IMR-90 (cell line): ENCODE results near the gene HPGDS. TPM values are rescaled to one million over a fixed set of nuclear protein-coding genes. Genes with fewer than 3 reads are reported as not detected.

ENCODE experiments used
- ATAC-seq: fragments of 200-7000 bp; cut with Tn5 transposase; 2 replicates; pipeline ENCODE4 v1.9.1; 2020; ENCODE audit warnings: low read depth, mild to moderate bottlenecking, moderate library complexity
- BruUV-seq: library from RNA; stranded (reverse); fragments of 400-500 nt; replicated peaks from 2 replicates; lab custom pipeline; 2021; lab: Mats Ljungman, UMichigan
- CTCF ChIA-PET: fragments of 300-600 bp; formaldehyde crosslinking; extraction: SDS; loops from one replicate; lab custom pipeline; 2021; ENCODE audit warnings: antibody characterized with exemption; lab: Yijun Ruan, JAX
- POLR2A ChIA-PET: fragments of 300-600 bp; sonication (Branson Sonifier 250); formaldehyde crosslinking; loops from one replicate; lab custom pipeline; 2022; ENCODE audit warnings: antibody characterized with exemption; ENCODE audit not compliant: unreplicated experiment; lab: Charles Lee
- DNase-seq: peaks from one replicate; pipeline ENCODE4 v3.0.0; 2013
- H2AFZ ChIP-seq: replicated peaks from 2 replicates; pipeline ENCODE3; 2013; ENCODE audit warnings: low read length, mild to moderate bottlenecking; ENCODE audit not compliant: poor library complexity
- H2AK5ac ChIP-seq: 2 replicates; pipeline ENCODE4 v1.6.1; 2013; ENCODE audit warnings: low read depth, low read length, inconsistent platforms
- H2AK9ac ChIP-seq: replicated peaks from 2 replicates; pipeline ENCODE3; 2013; ENCODE audit warnings: mild to moderate bottlenecking, low read depth, low read length, moderate library complexity; ENCODE audit not compliant: poor library complexity
- H2BK120ac ChIP-seq: 2 replicates; pipeline ENCODE4 v1.6.1; 2013; ENCODE audit warnings: low read depth, low read length, inconsistent platforms
- H2BK15ac ChIP-seq: 3 replicates; pipeline ENCODE4 v1.6.1; 2013; ENCODE audit warnings: low read depth, low read length, inconsistent platforms
- H2BK20ac ChIP-seq: 2 replicates; pipeline ENCODE4 v1.6.1; 2013; ENCODE audit warnings: low read depth, mild to moderate bottlenecking, inconsistent platforms, low read length, moderate library complexity
- H2BK5ac ChIP-seq: 2 replicates; pipeline ENCODE4 v1.6.1; 2013; ENCODE audit warnings: mild to moderate bottlenecking, low read depth, low read length, inconsistent platforms; ENCODE audit not compliant: poor library complexity, severe bottlenecking
- H3K14ac ChIP-seq: replicated peaks from 2 replicates; pipeline ENCODE4 v1.6.1; 2013; ENCODE audit warnings: low read depth, low read length, inconsistent platforms
- H3K18ac ChIP-seq: 2 replicates; pipeline ENCODE4 v1.6.1; 2013; ENCODE audit warnings: low read depth, low read length, control low read depth
- H3K23ac ChIP-seq: 2 replicates; pipeline ENCODE4 v1.6.1; 2013; ENCODE audit warnings: low read depth, low read length, inconsistent platforms
- H3K27ac ChIP-seq: 2 replicates; pipeline ENCODE4 v1.5.1; 2013; ENCODE audit warnings: mild to moderate bottlenecking, control low read depth, low read length; ENCODE audit not compliant: insufficient read depth
- H3K27me3 ChIP-seq: 2 replicates; pipeline ENCODE4 v1.6.1; 2013; ENCODE audit warnings: low read length; ENCODE audit not compliant: control insufficient read depth, insufficient read depth
- H3K36me3 ChIP-seq: 2 replicates; pipeline ENCODE4 v1.6.1; 2013; ENCODE audit warnings: low read length, mixed read lengths; ENCODE audit not compliant: control insufficient read depth, insufficient read depth
- H3K4ac ChIP-seq: 2 replicates; pipeline ENCODE4 v1.6.1; 2013; ENCODE audit warnings: low read depth, low read length, inconsistent platforms
- H3K4me1 ChIP-seq: 2 replicates; pipeline ENCODE4 v1.6.1; 2013; ENCODE audit warnings: low read length, mixed read lengths; ENCODE audit not compliant: control insufficient read depth, insufficient read depth
- H3K4me2 ChIP-seq: 2 replicates; pipeline ENCODE4 v1.6.1; 2013; ENCODE audit warnings: low read depth, mild to moderate bottlenecking, control low read depth, low read length, moderate library complexity
- H3K4me3 ChIP-seq: 2 replicates; pipeline ENCODE4 v1.5.1; 2013; ENCODE audit warnings: low read depth, mild to moderate bottlenecking, control low read depth, low read length, moderate library complexity; ENCODE audit not compliant: insufficient read depth
- H3K56ac ChIP-seq: 2 replicates; pipeline ENCODE4 v1.6.1; 2013; ENCODE audit warnings: low read length, inconsistent platforms; ENCODE audit not compliant: insufficient read depth; ENCODE audit errors: extremely low read depth
- H3K79me1 ChIP-seq, 2 experiments: 2 replicates each; pipeline ENCODE4 v1.6.1; 2013; ENCODE audit warnings: low read length in 2 of 2, inconsistent platforms in 1 of 2, low read depth in 1 of 2
- H3K9ac ChIP-seq: 2 replicates; pipeline ENCODE4 v1.6.1; 2013; ENCODE audit warnings: low read depth, low read length, control low read depth
- H3K9me1 ChIP-seq: 2 replicates; pipeline ENCODE4 v1.6.1; 2013; ENCODE audit warnings: low read length, inconsistent platforms; ENCODE audit not compliant: insufficient read depth
- H3K9me3 ChIP-seq: 2 replicates; pipeline ENCODE4 v1.6.1; 2013; ENCODE audit warnings: low read length; ENCODE audit not compliant: control insufficient read depth, insufficient read depth
- H4K20me1 ChIP-seq: 2 replicates; pipeline ENCODE4 v1.6.1; 2013; ENCODE audit warnings: low read length, inconsistent platforms; ENCODE audit not compliant: insufficient read depth
- H4K5ac ChIP-seq: 2 replicates; pipeline ENCODE4 v1.6.1; 2013; ENCODE audit warnings: mild to moderate bottlenecking, low read depth, low read length, control low read depth
- H4K8ac ChIP-seq, 2 experiments: 2 replicates each; pipeline ENCODE4 v1.6.1; 2013; ENCODE audit warnings: low read depth in 2 of 2, low read length in 2 of 2, control low read depth in 1 of 2, inconsistent platforms in 1 of 2
- H4K91ac ChIP-seq: 2 replicates; pipeline ENCODE4 v1.6.1; 2013; ENCODE audit warnings: low read depth, low read length, inconsistent platforms; ENCODE audit not compliant: insufficient read depth
- BHLHE40 ChIP-seq: fragments of 150-350 bp; IDR thresholded peaks from 2 replicates; pipeline ENCODE4 v1.6.1; 2016; ENCODE audit warnings: mild to moderate bottlenecking, low read depth, low read length
- CEBPB ChIP-seq: IDR thresholded peaks from 2 replicates; pipeline ENCODE4 v1.6.1; 2012; ENCODE audit warnings: low read depth, low read length, improper control_type of control experiment
- CHD1 ChIP-seq: IDR thresholded peaks from 2 replicates; pipeline ENCODE4 v1.6.1; 2012; ENCODE audit warnings: low read depth, low read length, improper control_type of control experiment
- ELK1 ChIP-seq: fragments of 150-350 bp; IDR thresholded peaks from 2 replicates; pipeline ENCODE4 v1.6.1; 2016; ENCODE audit warnings: low read depth, mild to moderate bottlenecking, low read length, moderate library complexity, borderline replicate concordance
- FOS ChIP-seq: fragments of 150-350 bp; IDR thresholded peaks from 2 replicates; pipeline ENCODE4 v1.6.1; 2016; ENCODE audit warnings: low read depth, low read length
- MAFK ChIP-seq: IDR thresholded peaks from 2 replicates; pipeline ENCODE4 v1.6.1; 2012; ENCODE audit warnings: low read depth, low read length, improper control_type of control experiment
- MAZ ChIP-seq: IDR thresholded peaks from 2 replicates; pipeline ENCODE4 v1.6.1; 2012; ENCODE audit warnings: low read depth, mild to moderate bottlenecking, low read length, improper control_type of control experiment, moderate library complexity, borderline replicate concordance
- MXI1 ChIP-seq: IDR thresholded peaks from 2 replicates; pipeline ENCODE4 v1.6.1; 2012; ENCODE audit warnings: low read depth, mild to moderate bottlenecking, low read length, moderate library complexity, borderline replicate concordance
- NFE2L2 ChIP-seq: fragments of 150-350 bp; IDR thresholded peaks from 2 replicates; pipeline ENCODE4 v1.6.1; 2016; ENCODE audit warnings: low read depth, mild to moderate bottlenecking, low read length
- POLR2A ChIP-seq: IDR thresholded peaks from 2 replicates; pipeline ENCODE4 v1.6.1; 2012; ENCODE audit warnings: mild to moderate bottlenecking, low read depth, low read length
- RAD21 ChIP-seq: IDR thresholded peaks from 2 replicates; pipeline ENCODE4 v1.6.1; 2012; ENCODE audit warnings: low read length, improper control_type of control experiment
- RCOR1 ChIP-seq: IDR thresholded peaks from 2 replicates; pipeline ENCODE4 v1.6.1; 2012; ENCODE audit warnings: mild to moderate bottlenecking, low read length, improper control_type of control experiment; ENCODE audit not compliant: insufficient replicate concordance
- RFX5 ChIP-seq: IDR thresholded peaks from 2 replicates; pipeline ENCODE4 v1.8.0; 2012; ENCODE audit warnings: low read depth, mild to moderate bottlenecking, low read length, moderate library complexity
- SMC3 ChIP-seq: fragments of 150-350 bp; IDR thresholded peaks from 2 replicates; pipeline ENCODE4 v1.6.1; 2016; ENCODE audit warnings: low read depth, mild to moderate bottlenecking, antibody characterized with exemption, low read length, moderate library complexity
- WGBS, 2 experiments: methylation state at CpG; one replicate each; pipeline versions ENCODE4 v1.1.5 to v1.1.7; 2013; ENCODE audit warnings: missing lambda C conversion rate in 2 of 2; ENCODE audit not compliant: insufficient read length in 1 of 2; ENCODE audit errors: extremely low coverage in 2 of 2; 5-methylcytosine and 5-hydroxymethylcytosine counted together
- dilution Hi-C: fragments of 300-500 bp; cut with HindIII; formaldehyde crosslinking; loops from one replicate; pipeline ENCODE4 v1.14.3; 2018; ENCODE audit warnings: low sequenced_read_pairs; ENCODE audit not compliant: unreplicated experiment
- in situ Hi-C: fragments of 300-500 bp; cut with MboI; formaldehyde crosslinking; loops from 3 replicates; pipeline ENCODE4 v1.14.3; 2019; ENCODE audit warnings: low sequenced_read_pairs, inconsistent platforms, mixed read lengths
- intact Hi-C: fragments of 100-400 bp; cut with micrococcal nuclease; formaldehyde crosslinking; loops from 2 replicates; pipeline ENCODE4 v1.10.0; 2022
- polyA plus RNA-seq, 3 experiments: library from polyadenylated mRNA; depleted of rRNA; stranded (reverse); fragments of >200 nt; gene quantifications; 2 replicates each; pipeline ENCODE4 v1.2.3, GENCODE V29; 2012; ENCODE audit warnings: low replicate concordance in 1 of 3
- total RNA-seq: library from RNA; depleted of rRNA; stranded (reverse); fragments of >200 nt; gene quantifications from 2 replicates; pipeline ENCODE4 v1.2.3, GENCODE V29; 2012
- TF ChIP-seq, protein P1 (sequence below): conservative IDR thresholded peaks from 2 replicates; pipeline ENCODE4 v1.5.1; 2012; ENCODE audit warnings: mild to moderate bottlenecking, low read depth, low read length, improper control_type of control experiment
- TF ChIP-seq, protein P2 (sequence below): fragments of 150-350 bp; IDR thresholded peaks from 2 replicates; pipeline ENCODE4 v1.6.1; 2017; ENCODE audit warnings: mild to moderate bottlenecking, antibody characterized with exemption, low read length, low read depth

The HPGDS gene
- total and polyA plus RNA-seq, 2 of the 4 experiments (the other 2 are of a cell fraction) = not detected

DNA sequence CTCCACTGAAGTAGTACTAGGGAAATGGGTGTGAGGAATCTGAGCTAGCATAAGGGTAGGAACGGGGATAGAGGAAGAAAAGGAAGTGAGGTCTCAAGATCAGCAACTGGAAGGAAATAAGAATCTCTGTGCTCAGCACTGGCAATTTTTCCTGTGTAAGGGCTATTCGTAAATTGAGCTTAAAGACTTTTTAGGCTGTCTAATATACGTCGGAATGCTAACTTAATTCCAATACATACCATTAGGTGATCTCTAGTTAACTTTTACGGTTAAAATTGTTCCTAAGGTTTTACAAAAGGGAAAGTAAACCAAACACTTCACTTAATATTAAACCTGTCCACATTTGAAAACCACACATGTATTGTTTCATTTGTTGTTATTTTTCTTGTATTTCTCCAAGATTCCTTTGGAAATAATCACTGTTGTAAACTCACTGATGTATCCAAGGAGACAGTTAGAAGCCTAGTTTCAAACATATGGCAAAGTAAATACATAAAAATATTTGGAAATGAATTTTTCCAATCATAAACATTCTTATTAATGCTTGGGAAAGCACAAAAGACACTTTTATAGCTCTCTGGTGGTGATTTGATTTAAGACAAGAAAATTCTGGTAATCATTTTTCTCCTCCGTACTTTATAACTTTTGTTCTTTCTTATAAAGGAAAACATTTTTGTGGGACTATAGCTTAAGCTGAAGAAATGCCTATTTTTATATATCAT is 28.1 kb upstream of the HPGDS start:
- BruUV-seq = no TSS peak
- Histone ChIP-seq H4K5ac (no peak overlapping the region), H4K8ac (no peak overlapping the region), H3K27ac (no peak overlapping the region), H3K4me2 (no peak overlapping the region), H3K4me1 (no peaks in the 10 kb centered on the region), H3K9ac (no peak overlapping the region), H2BK20ac (no peak overlapping the region), H3K56ac (no peak overlapping the region), H2AK9ac (no peak overlapping the region), H3K18ac (no peak overlapping the region), H3K79me1 (no peaks in the 10 kb centered on the region), H3K9me1 (no peaks in the 10 kb centered on the region), H3K36me3 (no peaks in the 10 kb centered on the region), H2BK120ac (no peak overlapping the region), H3K27me3 (peaks cover 6% of the 10 kb centered on the region), H3K23ac (no peak overlapping the region), H4K91ac (no peak overlapping the region), H3K14ac (no peak overlapping the region), H4K20me1 (no peaks in the 10 kb centered on the region), H2AK5ac (no peak overlapping the region), H2BK15ac (no peak overlapping the region), H3K4me3 (no peak overlapping the region), H3K4ac (no peak overlapping the region), H3K9me3 (no peaks in the 10 kb centered on the region), H2BK5ac (no peak overlapping the region), H2AFZ (no peak overlapping the region)
- DNase-seq (no peak), ATAC-seq (no peak)
- no peak for TF ChIP-seq RFX5
- no peak for TF ChIP-seq POLR2A
- TF ChIP-seq, protein P1, sequence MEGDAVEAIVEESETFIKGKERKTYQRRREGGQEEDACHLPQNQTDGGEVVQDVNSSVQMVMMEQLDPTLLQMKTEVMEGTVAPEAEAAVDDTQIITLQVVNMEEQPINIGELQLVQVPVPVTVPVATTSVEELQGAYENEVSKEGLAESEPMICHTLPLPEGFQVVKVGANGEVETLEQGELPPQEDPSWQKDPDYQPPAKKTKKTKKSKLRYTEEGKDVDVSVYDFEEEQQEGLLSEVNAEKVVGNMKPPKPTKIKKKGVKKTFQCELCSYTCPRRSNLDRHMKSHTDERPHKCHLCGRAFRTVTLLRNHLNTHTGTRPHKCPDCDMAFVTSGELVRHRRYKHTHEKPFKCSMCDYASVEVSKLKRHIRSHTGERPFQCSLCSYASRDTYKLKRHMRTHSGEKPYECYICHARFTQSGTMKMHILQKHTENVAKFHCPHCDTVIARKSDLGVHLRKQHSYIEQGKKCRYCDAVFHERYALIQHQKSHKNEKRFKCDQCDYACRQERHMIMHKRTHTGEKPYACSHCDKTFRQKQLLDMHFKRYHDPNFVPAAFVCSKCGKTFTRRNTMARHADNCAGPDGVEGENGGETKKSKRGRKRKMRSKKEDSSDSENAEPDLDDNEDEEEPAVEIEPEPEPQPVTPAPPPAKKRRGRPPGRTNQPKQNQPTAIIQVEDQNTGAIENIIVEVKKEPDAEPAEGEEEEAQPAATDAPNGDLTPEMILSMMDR = no peak
- TF ChIP-seq, protein P2, sequence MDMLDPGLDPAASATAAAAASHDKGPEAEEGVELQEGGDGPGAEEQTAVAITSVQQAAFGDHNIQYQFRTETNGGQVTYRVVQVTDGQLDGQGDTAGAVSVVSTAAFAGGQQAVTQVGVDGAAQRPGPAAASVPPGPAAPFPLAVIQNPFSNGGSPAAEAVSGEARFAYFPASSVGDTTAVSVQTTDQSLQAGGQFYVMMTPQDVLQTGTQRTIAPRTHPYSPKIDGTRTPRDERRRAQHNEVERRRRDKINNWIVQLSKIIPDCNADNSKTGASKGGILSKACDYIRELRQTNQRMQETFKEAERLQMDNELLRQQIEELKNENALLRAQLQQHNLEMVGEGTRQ = no peak
- TF ChIP-seq MAZ = no peak
- no peak for TF ChIP-seq RAD21
- TF ChIP-seq ELK1 = no peak
- no peak for TF ChIP-seq RCOR1
- TF ChIP-seq FOS = no peak
- no peak for TF ChIP-seq NFE2L2
- TF ChIP-seq CHD1 = no peak
- no peak for TF ChIP-seq BHLHE40
- no peak for TF ChIP-seq MXI1
- no peak for TF ChIP-seq MAFK
- no peak for TF ChIP-seq CEBPB
- TF ChIP-seq SMC3 = no peak
- dilution Hi-C loops = no loop called here
- ChIA-PET POLR2A (no interaction called here), CTCF (interaction anchor here (1.0 kb wide), 1 partner anchor 27 kb away, joined by 3 read pairs; no protein-coding TSS in a partner anchor)
- intact Hi-C loops = no loop called here
- in situ Hi-C loops = no loop called here
- WGBS, 2 experiments = no CpG with 5 or more reads among the region's 6 CpGs
